NCI-H2171 treated with DMSO at 0.1 percent for 48 hours (cell line): ENCODE data around the gene ZNF302.
"Not testable (repeated sequence)": the region's sequence is repeated elsewhere in the genome, so short reads cannot be mapped to it uniquely, and the experiment has no call there.

Experiments
- DNase-seq: peaks from one replicate; lab custom pipeline; 2025; lab: John Stamatoyannopoulos, UW

ZNF302 gene

DNA sequence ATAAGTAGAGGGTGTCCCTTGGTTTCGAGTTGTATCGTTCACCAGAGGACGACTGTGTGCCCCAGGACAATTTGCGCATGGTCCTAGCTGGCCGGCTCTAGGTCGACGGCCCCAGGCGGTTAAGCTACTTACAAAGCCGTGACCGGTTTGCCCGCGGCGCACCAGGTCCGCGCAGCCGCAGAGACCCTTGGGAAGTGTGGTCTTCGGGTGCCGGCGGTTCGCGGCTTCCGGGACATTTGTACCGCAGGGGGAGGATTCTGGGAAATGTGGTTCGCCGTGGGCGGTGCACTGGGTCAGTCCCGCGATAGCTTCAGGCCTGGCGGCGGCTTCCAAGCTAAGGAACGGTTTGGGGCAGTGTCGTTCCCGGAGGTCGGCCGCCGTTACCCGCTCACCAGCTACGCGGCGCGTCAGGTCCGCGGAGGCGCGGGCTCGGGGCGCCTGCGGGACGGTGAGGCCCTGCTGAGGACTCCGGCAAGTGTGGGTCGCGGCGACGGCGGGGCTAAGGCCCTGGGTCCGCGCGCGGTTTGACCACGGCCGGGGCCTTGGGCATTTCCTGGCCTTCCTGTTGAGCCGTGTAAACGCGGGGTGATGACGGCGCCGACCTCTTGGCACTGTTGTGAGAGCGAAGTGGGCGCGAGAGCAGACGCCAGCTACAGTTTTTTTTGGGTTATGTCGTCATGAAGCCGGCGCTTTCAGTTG, at the start of gene ZNF302:
Gene ZNF302 (plus strand): TSS at position 293 of the 699 bp plus-strand sequence. CDS start 1,127 bp downstream, outside the sequence.
- DNase-seq: peak; percentile 96

DNA sequence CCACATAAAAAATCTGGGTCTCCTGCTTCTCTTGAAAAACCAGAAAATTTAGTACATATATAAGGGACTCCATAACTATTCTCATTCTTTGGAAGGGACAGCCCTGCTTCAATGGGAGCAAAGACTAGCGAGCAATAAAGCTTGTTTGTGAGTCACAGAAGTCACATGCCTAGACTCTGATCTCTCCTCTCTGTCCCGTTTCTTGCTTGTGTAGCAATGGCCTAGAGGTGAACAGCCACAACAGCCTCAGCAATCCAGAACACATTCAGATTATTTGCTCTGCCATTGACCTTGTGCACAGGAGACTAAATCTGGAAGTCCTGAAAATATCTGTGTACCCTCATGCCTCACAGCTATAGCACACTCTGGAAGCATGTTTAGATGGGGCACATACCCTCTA, 43.7 kb upstream of the ZNF302 start:
- DNase-seq: no peak

DNA sequence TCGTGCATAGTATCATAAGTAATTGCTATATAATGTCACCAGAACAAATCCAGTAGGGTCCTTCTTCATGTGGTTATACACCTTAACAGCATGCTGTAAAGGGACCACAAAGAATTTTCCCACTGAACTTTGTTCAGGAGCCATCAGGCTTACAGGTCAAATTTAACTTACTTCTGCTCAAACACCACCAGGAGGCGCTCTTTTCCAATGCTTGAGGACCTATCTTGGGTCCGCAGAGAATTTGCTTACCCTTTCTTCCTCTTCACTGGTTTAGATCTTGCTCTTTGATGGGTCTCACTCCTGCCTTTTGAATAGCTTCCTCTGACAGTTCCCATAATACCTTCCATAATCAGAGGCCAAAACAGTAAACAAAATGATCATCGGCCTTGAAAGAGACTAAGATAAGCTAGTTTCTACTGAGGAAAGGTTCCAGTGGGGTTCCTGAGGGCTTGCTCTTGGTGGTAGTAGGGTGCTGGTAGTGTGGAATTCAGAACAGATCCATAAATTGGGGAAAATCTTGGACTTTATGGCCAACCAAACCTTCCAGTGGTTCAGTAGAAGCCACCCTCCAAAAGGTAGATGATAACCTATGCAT, 37.9 kb upstream of the ZNF302 start:
- DNase-seq: peak; percentile 69

DNA sequence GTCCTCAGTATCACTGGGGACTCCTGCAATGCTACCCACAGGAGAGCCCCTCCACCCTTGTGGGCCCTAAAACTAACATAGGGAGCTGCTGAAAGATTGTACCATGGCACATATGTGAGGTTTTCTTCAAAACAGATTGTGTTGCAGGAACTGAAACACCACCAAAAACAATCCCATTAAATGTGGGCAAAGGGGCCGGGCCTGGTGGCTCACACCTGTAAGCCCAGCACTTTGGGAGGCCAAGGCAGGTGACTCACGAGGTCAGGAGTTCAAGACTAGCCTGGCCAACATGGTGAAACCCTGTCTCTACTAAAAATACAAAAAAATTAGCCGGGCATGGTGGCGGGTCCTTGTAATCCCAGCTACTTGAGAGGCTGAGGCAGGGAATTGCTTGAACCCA, 35.2 kb upstream of the ZNF302 start:
- no peak for DNase-seq

DNA sequence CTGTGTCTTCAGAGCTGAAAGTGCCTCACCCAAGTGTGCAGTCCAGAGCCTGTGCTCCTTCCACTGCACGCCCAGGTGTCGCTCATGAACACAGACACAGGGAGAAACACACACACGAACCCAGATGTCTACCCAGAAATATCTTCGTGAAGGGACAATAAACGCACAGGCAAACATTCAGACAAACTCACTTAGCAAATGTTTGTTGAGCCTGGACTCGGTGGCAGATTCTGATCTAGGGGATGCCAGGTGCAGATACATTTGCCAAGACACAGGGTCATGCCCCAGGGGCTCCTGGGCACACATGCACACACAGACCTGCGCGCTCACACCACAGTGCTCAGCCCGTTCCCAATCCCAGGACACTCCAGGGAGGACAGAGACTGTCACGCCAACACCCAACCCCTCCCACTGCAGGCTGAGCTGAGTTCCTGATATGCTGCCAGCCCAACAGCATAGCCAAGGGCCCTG, 32.5 kb upstream of the ZNF302 start:
- no peak for DNase-seq

DNA sequence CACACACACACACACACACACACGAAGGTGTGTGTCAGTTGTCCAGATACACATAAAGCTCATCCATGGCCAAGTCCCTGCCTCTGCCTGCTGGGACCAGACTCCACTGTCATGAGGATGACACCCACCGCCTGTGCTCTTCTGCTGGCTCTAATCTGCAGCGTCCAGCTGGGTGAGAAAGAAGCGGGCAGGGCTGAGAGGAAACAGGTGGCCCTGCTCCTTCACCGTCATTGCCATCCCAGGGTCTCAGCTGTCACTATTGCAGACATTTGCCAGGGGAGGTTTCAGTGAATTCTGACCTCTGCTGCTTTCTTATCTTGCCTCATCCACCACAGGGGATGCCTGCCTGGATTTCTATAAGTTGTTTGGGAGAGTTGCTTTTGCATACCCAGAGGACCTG, 31.9 kb upstream of the ZNF302 start:
- DNase-seq: no peak

DNA sequence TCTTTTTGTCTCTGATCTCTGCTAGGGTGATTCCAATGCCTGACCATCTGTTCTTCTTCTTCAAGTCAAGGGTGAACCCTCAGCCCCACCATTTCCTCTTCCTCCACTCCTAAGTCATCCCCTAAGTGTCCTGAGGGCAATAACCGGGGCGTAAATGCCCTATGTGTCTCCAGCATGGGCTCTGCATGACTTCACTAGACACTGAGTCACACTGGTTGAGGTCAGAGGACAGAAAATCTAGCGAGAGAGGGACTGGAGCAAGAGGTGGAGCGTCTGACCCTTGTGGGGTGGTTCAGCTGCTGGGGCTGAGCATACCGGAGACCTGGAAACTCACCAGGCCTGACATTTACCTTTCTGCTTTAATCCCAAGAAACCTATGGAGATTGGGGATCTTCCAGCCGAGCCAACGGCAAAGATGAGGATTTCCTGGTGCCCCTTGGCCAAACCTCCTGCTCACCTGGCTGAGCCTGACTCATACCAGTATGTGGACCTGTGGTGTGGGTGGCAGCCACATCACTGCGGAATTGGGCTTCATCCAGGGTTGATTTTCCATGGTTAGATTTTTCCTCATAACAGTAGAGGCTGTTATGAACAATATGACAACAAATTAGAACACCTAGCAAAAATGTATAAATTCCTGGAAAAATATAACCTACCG, 27.5 kb upstream of the ZNF302 start:
- DNase-seq: no peak

DNA sequence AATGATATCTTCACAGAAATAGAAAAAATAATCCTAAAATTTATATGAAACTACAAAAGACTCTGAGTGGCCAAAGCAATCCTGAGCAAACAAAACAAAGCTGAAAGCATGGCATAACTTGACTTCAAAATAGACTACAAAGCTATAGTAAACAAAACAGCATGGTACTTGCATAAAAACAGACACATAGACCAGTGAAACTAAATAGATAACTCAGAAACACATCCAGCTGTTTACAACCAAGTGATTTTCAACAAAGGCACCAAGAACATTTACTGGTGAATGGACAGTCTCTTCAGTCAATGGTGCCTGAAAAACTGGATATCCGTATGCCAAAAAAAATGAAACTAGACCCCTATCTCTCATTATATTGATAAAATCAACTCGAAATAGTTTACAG, 25.7 kb upstream of the ZNF302 start:
- no peak for DNase-seq

DNA sequence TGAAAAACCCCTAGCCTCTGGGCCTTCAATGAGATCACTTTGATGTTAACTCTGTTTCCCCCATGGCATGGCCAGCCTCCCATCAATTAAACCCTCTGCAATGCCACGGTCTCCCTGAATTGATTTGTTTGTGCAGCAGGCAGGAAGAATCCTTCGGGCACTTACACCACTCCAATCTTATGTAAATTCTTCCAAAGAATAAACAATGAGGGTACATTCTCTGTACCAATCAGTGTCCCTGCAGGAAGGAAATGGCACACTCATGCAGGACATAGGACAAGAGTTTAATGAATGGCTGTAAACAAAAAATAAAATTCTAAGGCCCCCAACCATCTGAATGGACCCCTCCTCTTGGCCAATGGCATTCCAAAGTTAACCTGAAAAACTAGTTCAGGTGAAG, 22.7 kb upstream of the ZNF302 start:
- no peak for DNase-seq

DNA sequence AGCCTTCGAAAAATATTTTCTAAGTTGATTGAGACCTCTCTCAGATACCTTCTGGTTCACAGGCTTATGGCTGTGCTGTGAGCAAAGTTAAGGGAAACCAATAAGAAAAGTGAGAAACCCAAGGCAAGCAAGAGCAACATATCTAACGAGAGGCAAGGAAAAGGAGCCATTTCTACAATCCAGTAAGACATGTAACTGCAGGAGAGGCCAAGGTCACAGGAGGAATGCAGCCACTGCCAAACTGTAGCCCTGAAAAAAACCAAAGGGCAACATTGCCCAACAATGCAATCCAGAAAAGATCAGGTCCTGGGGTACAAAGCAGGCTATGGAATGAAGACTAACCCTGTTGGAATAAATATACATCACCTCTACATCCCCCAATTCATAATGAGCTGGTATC, 21.8 kb upstream of the ZNF302 start:
- no peak for DNase-seq

DNA sequence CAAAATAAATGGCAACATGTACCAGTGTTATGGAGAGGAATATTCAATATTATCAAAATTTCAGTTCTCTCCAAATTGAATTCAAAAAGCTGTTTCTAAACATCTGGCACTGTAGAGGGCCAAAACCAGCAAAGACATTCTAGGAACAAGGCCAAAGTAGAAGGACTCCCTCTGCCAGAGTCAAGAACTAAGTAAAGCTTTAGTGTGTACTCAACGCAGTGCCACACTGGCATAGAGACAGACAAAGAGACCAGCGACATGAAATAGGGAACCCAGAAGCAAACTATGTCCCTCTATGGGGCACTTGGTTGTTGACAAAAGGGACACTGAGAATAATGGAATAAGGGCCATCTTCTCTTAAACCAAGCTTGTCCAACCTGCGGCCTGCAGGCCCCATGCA, 16.1 kb upstream of the ZNF302 start:
- DNase-seq: no peak

DNA sequence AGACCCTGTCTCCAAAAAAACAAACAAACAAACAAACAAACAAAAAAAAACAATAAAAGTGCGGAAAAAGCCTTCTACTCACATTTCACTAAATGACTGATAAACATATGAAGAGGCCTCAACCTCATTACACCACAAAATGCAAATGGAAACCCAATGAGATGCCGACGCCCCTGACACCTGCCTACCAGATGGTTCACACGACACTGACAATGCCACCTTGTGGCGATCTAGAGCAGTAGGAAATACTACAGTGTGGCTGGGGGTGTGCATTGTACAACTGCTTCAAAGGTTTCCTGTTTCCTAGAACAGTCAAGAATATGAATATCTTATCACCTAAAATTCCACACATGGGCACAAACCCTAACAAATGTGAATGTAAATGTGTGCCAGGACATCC, 14.6 kb upstream of the ZNF302 start:
- DNase-seq: peak; percentile 65

DNA sequence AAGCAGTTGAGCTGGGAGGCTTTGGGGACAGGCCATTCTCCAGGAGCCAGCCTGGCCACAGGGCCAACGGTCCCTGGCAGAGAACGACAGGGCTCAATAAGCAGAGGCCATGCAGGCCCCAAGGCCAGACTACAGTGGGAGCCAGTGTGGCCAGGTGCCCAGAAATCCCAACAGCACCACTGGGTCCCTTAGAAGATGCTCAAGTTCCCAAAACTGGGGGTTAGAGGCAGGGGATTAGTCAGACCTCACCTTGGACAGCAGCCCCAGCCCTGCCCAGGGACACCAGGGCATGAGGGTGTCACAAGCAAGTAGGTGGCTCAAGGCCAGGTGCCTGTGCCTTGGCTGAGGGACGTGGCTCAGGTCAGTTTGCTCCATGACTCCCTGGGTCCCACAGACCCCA, 13.3 kb upstream of the ZNF302 start:
- DNase-seq: no peak

DNA sequence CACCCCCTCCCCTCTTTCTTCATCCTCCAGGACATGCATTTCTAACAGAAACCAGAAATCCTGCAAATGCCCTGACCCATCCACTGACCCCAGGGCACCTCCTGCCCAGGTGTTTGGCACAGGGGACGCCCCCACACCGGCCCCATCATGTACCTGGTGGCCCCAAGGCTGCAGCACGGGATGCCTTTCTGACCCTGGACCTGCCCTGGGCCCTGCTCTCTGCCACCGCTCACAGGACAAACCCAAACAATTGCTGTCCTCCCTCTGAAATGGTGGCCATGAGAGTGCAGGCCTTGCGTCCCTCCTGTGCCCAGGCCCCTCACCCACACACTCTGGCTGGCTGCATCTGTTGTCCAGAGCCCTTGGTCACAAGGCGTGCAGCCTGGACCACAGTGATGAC, 12.6 kb upstream of the ZNF302 start:
- no peak for DNase-seq

DNA sequence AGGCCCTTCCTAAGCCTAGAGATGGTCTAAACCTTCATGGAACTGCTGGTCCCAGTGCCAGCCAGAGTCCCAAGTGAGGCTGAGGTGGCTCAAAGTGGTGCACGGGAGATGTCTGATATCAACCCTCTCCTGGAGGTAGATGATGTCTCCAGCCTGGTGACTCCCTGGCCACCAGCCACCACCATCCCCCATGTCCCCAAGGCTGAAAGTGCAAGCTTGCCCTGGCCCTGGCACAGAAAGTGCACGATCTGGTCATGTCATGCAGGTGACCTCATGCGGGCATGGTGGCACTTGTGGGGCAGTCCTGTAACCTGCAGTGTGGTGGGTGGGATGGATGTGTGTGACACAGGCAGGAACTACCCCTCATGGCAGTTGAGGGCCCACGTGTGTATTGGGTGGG, 12.2 kb upstream of the ZNF302 start:
- DNase-seq: not testable (repeated sequence)

DNA sequence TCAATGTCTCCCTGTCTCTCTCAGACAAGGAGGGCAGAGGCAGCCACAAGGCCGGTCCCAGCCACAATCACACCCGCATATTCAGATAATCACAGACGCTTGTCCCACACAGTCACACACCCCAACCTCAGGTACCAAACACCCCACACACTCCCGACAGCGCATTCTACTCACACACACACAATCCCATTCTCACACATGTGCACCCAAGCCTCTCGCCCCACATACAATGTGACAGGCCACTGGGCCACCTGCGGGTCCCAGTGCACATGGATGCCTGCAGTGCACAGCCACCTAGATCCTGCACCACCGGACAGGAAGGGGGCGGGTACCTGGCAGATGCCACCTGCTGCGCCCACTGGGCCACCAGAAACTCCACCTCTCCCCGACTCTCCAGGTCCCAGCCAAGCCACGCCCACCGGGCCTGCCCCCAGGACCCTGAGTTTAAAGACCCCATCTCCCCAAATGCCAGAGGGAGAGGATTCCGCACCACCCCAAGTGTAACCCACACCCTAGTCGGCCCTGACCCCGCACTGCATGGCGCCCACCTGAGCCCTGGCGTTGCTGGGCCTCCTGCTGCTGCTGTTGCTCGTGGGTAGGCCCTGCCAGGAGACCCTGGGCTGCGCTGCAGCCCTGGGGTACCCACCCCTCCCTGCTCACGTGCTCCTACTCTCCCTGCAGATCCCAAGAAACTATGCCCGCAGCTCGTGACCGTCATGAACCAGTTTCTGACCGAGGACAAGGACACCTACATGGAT, 11.1 kb upstream of the ZNF302 start:
- DNase-seq: no peak

DNA sequence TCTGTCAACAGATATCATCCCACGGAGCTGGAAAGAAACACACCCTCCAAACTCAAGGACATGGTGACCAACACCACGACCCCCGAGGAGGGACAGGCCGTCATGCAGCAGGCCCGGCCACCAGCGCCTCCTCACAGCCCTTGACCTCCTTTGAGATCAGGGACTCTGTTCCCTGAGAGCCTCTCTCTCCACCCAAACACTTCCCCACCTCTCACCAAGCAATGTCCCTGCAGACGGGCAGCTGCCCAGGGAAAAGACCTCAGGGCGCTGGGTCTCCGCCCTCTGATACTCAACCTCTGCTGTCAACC, 10.6 kb upstream of the ZNF302 start:
- no peak for DNase-seq

DNA sequence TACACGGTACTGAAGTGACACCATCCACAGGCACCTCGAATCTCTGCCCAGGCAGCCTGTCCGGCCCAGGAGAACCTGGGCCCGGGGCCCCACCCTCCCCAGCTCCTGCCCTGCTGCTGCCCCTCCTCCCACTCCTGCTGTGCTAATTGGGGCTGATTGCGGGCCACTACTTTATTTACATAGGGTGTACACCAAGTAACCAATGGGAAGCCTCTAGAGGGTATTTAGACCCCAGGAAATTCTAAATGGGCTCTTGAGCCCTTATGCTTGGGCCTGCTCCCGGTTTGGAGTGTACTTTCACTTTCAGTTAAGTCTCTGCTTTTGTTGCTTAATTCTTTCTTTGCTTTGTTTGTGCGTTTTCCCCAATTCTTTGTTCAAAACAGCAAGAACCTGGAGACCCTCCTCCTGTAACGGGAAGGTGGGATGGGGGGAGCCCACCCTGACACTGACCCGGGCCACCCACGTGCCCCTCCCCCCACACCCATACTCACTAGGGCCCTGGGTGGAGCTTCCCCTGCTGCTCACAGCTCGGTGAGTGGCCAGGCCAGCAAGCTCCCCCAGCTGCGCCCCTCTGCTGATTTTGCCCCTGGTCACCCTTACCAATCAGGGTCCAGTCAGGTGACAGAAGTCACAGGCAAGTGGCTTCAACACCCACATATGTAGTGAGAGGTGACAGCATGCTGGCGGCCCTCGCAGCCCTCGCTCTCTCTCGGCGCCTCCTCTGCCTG, 10.0 kb upstream of the ZNF302 start:
- no peak for DNase-seq

DNA sequence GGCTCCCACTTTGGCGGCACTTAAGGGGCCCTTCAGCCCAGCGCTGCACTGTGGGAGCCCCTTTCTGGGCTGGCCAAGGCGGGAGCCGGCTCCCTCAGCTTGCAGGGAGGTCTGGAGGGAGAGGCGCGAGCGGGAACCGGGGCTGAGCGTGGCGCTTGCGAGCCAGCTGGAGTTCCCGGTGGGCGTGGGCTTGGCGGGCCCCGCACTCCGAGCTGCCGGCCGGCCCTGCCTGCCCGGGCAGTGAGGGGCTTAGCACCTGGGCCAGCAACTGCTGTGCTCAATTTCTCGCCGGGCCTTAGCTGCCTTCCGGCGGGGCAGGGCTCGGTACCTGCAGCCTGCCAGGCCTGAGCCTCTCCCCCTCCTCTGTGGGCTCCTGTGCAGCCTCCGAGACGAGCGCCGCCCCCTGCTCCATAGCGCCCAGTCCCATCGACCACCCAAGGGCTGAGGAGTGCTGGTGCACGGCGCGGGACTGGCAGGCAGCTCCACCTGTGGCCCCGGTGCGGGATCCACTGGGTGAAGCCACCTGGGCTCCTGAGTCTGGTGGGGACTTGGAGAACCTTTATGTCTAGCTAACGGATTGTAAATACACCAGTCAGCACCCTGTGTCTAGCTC, 9.3 kb upstream of the ZNF302 start:
- DNase-seq: not testable (repeated sequence)

DNA sequence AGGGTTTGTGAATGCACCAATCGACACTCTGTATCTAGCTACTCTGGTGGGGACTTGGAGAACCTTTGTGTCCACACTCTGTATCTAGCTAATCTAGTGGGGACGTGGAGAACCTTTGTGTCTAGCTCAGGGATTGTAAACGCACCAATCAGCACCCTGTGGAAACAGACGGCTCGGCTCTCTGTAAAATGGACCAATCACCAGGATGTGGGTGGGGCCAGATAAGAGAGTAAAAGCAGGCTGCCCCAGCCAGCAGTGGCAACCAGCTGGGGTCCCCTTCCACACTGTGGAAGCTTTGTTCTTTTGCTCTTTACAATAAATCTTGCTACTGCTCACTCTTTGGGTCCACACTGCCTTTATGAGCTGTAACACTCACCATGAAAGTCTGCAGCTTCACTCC, 8.8 kb upstream of the ZNF302 start:
- not testable (repeated sequence) for DNase-seq

DNA sequence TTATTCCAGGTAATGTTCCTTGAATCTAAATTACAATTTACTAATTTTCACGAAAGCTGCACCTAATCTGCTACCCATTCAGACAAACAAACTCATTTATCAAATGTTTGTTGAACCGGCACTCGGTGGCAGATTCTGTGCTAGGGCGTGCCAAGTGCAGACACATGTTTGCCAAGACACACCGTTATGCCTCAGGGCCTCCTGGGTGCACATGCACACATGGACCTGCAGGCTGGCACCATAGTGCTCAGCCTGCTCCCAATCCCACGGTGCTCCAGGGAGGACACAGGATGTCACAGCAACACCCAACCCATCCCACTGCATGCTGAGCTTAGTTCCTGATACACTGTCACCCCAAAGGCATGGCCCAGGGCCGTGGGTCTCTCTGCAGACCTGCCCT, 8.2 kb upstream of the ZNF302 start:
- no peak for DNase-seq

DNA sequence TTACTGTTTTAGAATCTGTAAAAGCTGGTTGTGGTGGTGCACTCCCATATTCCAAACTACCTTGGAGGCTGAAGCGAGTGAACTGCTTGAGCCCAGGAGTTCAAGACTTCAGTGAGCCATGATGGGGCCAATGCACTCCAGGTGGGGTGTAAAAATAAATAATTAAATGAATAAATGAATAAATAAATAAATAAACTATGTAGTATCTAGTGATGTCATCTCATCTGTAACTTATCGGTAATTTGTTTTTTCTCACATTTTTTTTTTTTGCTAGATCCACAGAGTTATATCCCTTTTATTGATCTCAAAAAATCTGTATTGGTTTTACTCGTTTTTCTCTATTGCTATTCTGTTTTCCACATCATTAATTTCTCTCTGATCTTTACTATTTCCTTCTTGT, 5.5 kb upstream of the ZNF302 start:
- no peak for DNase-seq
